GM19463 (cell line): ENCODE results near the gene MRPL40.

Experiments
- ATAC-seq: cut with Tn5 transposase; IDR thresholded peaks from one replicate; pipeline ENCODE4 v1.9.1; 2021; ENCODE audit warnings: mild to moderate bottlenecking, moderate library complexity; ENCODE audit not compliant: unreplicated experiment

Gene MRPL40

DNA sequence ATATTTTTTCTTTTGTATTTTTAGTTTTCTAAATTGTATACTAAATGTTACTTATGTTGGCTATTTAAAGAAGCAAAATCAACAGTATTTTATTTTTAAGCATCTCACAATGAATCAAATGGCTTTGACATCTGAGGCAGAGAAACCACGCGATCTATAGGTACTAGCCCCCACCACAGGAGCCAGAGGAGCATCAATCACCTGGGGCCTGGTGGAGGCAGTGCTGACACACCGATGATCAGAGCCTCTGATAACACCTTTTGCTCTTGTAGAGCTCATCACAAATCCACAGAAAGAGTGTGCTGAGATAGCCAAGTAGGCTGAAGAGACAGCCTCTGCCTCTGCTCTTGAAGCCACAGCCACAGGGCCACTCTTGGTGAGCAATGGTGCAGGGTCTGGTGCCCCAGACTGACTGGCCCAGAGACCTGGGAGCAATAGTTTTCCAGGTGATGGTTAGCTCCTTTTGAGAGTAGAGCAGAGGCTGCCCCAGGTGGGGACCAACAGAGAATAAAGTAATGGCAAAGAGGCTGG lies 26.0 kb upstream of the MRPL40 start:
- no peak for ATAC-seq

DNA sequence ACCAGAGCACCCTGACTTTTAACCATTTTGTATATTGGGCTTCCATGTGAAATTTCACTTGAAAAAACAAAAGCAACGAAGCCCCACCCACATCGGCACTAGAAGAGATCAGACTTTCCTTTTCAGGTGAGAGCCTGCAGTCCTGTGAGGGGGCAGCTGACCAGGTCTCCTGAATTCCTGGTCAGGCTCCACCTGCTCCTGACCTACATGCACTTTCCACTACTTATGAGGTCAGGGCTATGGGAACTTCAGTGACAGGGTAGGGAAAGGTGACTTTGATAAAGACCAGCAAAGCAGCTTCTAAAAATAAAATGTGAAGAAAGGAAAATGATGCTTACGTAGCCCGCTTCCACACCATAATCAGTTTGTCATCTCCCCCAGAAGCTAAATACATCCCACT lies 25.5 kb upstream of the MRPL40 start:
- no peak for ATAC-seq

DNA sequence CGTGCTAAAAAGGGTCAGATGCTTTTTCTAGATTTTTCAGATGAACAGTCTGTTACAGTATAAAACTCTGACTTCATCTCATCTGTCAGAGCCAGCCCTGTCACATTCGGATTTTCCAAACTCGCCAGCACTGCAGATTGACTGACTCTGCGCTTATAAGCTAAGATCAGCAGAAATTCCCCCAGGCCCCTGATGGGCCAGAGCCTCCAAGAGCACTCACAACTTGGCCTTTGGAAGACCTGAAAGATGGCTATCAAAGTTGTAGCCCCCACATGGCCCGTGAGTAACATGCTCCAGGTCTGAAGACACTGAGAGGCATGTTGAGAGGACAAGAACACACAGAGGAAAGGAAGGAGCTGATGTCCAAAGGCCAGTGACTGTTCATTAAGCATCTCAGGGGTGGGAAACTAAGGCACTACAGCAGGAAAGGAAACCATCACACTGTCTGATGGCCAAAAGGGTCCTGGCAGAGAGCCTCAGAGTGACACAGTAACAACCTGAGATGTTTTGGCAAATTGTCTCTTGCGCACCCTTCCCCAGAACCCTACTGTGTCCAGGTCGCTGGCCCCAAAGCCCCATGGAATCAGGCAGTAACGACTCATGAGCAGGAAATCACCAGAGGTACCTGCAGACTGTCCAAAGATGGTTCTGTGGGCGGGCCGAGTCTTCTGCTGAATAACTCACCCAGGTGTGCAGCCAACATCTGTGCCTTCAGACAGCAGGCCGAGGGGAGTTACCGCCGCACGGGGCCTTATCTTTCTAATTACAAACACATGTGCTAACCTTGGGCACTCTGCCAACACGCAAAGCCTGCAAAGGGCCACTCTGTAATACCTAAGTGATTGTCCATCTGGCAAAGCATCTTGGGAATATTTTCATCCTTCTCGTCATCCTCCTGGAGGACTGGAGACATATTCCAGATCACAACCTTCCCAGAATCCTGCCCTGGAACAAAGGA lies 24.4 kb upstream of the MRPL40 start:
- no peak for ATAC-seq

DNA sequence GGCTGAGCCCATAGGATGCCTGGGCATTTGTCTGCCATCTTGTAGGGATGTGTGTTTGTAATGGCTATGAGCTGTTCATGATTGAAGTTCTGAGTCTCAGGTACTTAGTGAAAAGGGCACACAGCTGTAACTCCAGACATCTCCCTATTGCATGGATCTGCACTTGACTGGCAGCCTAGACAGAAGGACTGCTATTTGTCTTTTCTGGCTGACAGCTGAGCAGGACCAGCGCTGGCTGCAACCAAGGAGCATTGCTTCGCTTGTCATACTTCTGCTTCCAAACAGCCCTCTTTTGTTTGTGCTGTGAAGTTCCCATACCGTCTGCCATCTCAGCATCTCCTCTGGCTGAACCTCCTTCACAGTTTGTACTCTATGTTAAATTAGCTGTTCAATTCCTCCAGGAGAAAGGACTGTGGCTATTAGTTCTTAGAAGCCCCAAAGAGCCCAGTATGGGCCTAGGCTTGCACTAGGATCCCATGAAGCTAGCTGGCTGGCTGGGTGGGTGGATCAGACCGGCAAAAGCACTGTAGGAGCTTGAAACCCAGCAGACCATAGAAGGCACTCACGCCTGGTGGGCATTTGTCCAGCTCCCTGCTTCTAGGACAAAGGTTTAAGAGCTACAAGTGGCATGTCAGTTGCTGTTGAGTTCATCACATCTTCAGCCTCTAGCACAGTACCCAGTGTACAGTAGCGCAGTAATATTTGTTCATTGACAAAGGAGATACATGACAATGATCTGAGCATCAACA lies 21.2 kb upstream of the MRPL40 start:
- no peak for ATAC-seq

DNA sequence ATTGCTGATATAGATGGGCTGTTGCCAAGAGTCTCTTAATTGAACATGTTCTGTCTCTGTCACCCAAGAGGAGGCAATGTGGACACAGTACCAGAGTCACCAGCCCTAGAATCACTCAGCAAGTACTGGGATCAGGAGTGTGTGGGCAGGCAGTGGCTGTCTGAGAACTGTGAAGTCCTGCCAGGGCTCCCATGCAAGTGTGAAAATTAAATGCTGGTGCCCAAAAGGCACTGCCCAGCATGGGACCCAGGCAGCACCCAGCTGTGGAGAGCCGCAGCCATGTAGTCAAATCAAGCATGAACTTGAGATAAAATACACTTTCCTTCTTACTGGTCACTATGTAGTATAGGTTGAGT lies 20.7 kb upstream of the MRPL40 start:
- ATAC-seq, result no peak

DNA sequence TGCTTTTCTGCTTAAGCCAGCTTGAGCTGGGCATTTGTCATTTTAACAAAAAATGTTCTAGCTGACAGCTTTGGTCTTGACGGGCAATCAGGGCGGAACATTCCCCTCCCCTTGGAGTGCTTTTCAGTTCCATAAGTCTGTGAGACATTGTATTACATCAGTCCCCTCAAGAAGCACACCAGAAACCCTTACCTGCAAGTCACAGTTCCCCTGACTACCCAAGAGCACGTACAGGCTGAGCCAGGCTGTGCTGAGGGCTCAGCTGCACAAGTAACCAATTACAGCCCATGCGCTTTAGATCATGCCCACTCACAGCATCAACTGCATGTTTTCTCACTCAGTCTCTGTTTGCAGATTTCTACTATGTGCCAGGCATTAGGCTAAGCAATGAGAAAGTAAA lies 19.9 kb upstream of the MRPL40 start:
- ATAC-seq, result no peak

DNA sequence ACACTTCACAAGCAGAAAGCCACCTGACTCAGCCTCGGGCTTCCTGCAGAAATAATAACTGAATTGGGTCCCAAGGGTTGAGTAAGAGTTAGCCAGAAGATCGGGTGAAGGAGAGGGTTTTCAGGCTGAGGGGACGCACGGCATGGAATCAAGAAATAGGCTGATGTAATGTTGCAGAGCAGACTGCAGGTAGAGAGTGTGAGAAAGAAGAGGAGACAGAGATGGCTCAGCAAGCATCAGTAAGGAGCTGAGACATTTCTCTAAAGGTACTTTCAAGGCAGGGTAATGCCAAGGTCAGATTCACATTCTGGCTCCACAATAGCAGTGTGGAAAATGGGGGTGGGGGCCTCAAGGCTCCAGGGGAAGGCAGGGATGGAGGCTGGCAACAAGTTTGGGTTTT lies 19.4 kb upstream of the MRPL40 start:
- ATAC-seq, result no peak

DNA sequence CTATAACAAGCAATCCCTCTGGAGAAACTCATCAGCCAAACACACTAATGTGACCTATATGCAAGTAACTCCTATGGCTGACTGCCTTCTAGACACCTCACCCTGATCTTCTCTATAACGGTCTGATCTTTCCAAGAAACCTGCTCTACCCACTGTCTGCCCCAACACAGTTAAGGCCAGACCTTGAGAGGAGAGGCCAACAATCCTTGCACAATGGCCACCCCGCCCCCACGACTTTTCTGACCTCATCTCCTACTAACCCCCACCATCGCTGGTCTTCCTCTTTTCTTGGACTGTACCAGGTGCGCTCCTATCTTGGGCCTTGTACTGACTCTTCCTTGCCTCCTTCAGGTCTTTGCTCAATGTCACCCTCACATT lies 13.3 kb upstream of the MRPL40 start:
- no peak for ATAC-seq

DNA sequence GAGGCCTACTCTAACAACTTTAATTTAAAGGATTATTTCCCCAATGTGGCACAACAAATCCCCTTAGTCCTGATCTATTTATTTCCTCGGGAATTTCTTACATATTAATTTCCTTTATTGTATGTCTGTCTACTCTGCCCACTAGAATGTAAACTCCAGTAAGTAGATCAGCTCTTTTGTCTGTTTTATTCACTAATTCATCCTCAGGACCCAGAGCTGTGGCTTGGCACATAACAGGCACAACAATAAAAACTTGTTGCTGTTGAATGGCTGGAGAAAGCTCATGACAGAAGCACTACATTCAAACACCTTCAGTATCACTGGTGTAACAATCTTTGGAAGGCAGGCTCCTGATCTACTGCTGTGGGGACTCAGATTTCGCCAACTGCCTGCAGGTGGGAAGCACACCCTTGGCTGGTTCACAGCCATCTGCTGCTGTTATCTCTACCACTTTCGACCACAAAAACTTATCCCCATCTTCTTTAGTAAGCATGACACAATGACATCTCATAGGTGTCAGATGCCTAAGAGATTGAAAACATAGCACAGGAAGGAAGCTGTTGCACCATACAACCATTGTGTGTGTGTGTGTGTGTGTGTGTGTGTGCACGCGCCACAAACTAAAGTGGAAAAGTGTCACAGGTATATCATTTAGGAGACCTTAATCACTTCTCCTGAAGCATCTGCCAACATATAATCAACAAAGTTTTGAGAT lies 12.7 kb upstream of the MRPL40 start:
- ATAC-seq, result peak; percentile 51

DNA sequence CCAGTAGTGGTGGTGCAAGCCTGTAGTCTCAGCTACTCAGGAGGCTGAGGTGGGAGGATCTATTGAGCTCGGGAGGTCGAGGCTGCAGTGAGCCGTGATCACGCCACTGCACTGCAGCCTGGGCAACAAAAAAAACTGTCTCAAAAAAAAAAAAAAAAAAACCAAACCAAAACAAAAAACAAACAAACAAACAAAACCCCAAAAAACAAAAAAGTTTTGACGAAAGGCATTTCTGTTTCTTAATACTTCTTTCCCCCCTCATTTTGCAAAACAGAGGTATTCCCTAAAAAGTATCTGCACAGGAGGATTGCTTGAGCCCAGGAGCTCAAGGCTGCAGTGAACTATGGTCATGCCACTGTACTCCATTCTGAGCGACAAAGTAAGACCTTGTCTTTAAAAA lies 12.0 kb upstream of the MRPL40 start:
- ATAC-seq, result no peak

DNA sequence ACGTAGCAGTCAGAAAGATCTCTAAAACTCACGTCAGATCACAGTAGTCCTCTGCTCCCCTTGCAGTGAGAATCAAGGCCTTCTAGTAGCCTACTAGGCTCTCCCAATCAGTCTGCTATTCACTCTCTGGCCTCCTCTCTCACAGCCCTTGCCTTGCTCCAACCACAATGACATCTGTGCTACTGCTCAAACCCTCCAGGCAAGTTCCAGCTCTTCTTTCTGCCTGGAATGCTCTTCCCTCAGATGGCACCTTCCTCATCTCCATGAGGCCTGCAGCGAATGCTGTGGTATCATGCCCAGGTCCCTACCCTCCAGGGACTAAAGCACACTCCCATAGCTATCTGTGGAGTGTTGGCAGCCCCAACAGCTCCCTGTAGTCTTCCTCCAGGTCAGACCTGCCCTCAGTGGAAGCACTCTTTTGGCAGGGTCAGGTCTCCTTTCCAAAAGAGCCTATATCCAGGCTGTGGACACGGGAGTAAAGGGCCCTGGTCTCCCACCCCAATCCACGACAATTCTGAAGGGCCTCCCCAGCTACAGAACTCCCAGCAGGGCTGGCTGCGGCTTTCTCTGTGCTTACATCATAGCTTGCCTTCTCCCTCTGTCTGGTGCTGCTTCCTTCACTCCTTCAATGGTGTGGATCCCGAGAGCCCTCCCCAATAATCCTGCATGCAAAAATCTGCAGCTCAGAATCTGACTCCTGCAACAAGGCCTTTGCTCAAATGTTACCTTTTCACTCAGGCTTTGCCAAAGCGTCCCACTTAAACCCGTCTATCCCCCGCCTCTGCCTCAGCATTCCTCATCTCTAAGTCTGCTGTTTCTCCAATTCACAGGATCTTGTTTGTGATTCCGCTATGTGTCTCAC lies 9.7 kb upstream of the MRPL40 start:
- no peak for ATAC-seq

DNA sequence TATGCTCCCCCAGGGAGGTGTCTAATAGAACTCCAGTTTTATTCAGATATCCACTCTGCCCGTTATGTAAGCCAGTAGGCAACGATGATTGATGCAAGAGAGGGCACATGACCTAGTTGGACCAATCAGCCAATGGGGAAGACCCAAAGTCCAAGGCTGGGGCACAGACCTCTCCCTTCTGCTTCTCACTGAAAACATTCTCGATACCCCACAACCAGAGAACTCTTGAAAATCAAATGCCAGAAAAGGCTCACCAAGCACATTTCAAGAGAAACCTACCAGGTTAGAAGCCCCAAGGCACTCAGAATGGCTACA lies 8.2 kb upstream of the MRPL40 start:
- no peak for ATAC-seq

DNA sequence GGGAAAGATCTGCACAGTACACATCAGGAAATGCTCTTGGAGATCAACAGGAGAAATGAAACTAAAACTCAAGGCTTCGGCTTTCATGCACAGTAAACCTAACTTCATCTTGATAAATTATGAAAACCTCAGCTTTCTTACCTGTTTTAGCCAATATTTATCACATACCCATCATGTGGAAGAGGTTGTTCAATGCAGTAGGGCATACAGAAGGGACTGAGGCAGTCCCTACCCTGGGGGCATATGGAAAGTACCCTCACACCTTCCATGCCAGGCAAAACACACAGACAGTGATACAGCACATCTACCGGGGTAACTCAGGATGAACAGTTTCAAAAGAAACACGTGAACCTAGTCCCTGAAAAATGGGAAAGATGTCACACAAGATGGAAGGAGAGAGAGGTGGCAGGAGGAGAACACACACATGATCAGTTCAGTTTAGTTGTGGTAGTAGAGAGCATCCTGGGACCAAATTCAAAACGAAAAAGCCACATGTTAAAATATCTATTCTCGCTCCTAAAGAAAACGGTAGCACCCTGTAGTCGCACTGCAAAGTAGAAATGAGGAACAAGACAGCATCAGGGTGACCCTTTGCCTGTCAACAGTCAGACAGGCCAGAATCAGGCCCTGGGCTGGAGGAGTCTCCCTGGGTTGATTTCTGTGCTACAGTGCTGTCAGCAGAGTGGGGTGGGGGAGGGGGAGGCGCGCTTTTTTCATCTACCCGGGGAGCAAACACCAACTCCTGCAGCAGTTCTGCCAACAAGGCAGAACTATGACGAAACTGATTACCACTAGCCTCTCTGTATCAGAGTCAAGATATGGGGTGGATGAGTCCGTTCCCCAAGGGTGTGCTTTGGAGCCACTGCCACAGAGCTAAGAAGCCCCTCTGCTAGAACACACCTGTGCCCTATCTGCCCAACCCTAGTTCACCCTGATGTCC lies 2.1 kb upstream of the MRPL40 start:
- ATAC-seq, result no peak

DNA sequence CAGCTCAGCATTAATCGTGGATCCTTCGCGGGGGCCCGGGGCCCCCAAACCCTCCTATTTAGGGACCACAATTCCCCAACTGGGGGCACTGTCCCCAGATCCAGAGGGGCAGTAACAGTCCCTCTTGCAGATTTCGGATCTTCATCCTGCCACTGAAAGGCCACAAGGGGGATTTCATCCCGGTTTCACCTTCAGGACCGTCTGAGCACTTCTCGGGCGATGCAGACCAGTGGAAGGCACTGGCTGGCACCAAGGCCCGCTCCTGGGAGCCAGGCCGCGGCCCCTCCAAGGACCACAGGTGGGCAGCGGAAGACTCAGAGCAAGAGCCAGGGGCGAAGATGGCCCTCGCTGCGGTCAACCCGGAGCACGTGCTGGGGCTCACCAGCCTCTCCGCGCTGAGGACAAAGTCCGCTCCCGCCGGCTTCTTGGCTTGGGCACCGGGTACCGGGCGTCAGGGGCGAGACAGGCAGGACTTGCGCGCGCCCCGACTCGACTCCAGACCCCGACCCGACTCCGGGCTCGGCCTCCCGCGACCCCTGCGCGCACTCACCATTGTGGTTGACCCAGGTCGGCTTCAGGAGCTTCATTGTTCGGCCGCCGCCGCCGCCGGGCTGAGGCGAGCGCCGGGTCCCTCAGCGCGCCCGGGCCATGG lies 1.3 kb upstream of the MRPL40 start:
- ATAC-seq, result no peak

DNA sequence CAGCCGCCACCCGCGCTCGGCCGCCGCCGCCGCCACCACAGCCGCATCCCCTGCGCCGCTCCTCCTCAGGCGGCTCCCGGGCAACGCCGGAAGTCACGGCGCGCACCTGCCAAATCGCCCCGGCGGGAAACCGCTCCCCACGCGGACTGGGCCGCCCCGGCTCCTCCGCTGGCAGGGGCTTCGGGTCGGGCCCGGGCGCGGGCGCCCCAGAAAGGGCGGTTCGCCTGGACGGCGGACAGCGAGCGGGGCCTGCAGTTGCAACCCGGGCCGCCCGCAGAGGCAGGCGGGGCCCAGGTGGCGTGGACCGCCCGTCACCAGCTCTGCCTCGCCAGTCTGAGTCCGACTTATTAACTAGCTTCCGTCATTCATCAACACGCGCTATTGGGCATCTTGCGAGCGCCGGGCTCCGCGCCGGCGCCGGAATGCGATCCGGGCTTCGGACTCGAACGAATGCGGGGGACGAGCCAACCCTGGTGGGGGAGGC lies 654 bp upstream of the MRPL40 start, which contains the start of gene HIRA:
TSS of gene HIRA (minus strand) at position 85 of the 484 bp plus-strand sequence. CDS start 257 bp downstream, outside the sequence.
- ATAC-seq, result peak; percentile 47

DNA sequence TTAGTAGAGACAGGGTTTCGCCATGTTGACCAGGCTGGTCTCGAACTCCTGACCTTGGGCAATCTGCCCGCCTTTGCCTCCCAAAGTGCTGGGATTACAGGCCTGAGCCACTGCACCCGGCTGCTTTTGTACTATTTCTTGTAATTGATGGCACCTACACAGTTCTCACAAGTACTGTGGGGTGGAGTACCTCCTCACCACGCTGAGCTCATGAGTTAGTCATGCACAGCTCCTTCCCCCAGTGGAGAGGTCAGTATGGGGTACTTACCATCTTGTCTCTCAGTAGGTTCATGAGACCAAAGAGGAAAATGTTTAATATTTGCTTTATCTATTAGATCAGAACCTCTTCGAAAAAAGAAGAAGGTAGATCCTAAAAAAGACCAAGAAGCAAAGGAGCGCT lies 2.1 kb downstream of the MRPL40 start:
- ATAC-seq, result no peak

DNA sequence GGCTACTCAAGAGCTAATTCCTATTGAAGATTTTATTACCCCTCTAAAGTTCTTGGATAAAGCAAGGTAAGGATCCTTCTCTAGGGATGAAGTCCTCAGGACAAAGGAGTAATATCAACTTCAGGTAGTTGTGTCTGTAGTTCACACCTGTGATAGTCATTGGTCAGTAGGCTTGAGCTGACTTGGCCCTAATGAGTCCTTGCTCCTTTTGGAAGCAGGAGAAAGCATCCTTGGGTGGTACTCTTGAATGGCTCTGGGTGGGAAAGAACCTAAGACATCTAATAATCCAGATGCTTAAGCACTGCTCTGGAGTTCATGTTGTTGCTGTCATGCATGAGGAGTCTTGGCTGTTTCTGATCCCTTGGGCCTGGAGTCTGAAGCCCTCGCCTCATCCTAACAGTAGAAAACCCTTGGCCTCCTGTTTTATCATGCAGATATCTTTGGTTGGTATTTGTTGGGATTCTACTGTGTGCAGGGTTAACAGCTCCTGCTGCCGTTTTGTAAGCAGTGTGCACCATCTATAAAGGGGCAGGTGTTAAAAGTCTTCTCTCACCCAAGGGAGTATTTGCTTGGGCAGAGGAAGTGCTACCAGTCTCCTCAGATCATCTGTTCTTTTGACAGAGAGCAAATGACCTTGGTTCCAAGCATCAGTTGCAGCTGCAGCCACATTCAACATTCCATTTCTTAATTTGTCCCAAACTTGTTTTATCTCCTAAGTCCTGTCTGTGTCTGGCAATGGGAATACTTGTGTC lies 2.7 kb downstream of the MRPL40 start:
- ATAC-seq, result no peak
